GM21367 (cell line): ENCODE measurements around the gene DDX42.

ENCODE experiments used
- ATAC-seq: cut with Tn5 transposase; IDR thresholded peaks from one replicate; pipeline ENCODE4 v1.9.1; 2021; ENCODE audit not compliant: unreplicated experiment

The DDX42 gene, protein sequence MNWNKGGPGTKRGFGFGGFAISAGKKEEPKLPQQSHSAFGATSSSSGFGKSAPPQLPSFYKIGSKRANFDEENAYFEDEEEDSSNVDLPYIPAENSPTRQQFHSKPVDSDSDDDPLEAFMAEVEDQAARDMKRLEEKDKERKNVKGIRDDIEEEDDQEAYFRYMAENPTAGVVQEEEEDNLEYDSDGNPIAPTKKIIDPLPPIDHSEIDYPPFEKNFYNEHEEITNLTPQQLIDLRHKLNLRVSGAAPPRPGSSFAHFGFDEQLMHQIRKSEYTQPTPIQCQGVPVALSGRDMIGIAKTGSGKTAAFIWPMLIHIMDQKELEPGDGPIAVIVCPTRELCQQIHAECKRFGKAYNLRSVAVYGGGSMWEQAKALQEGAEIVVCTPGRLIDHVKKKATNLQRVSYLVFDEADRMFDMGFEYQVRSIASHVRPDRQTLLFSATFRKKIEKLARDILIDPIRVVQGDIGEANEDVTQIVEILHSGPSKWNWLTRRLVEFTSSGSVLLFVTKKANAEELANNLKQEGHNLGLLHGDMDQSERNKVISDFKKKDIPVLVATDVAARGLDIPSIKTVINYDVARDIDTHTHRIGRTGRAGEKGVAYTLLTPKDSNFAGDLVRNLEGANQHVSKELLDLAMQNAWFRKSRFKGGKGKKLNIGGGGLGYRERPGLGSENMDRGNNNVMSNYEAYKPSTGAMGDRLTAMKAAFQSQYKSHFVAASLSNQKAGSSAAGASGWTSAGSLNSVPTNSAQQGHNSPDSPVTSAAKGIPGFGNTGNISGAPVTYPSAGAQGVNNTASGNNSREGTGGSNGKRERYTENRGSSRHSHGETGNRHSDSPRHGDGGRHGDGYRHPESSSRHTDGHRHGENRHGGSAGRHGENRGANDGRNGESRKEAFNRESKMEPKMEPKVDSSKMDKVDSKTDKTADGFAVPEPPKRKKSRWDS

DNA sequence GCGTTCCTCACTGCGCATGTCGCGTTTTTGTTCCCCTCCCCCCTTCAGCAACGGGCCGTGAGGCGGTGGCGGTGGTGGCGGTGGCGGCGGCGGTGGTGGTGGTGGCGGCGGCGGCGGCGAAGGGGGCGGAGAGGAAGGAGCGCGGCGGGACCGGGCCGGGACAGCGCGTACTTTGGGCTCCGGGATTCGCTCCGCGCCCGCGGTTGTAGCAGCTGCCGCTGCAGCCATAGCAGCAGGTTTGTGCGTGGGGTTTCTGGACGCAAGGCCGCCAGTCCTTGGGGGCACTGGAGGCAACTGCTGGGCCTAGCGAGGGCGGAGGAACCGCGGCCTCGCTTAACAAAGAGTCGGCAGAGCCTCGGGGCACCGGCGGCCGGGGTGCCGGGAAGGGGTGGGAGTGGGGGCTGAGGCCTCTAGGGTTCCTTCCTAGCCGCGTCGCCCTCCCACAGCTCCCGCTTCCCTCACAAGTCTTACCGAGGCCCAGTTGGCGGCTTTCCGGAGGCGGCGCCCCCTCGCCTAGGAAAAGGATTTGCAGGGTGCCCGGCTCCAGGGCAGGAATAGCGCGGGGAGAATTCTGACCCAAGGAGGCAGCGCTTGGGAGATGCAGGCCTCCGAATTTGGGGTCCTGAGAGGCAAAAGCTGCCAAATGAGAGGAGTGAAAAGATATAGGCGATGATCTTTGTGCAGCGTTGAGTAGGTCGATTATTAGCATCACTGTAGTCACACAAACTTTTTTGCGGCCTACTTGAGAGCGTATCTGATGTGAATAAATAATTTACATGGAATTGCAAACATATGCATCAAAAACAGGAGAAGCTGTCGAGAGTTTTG, at the start of gene DDX42:
DDX42 (plus strand) TSS at position 30 of the 828 bp plus-strand sequence. CDS start 12,880 bp downstream, outside the sequence.
- ATAC-seq = no peak

DNA sequence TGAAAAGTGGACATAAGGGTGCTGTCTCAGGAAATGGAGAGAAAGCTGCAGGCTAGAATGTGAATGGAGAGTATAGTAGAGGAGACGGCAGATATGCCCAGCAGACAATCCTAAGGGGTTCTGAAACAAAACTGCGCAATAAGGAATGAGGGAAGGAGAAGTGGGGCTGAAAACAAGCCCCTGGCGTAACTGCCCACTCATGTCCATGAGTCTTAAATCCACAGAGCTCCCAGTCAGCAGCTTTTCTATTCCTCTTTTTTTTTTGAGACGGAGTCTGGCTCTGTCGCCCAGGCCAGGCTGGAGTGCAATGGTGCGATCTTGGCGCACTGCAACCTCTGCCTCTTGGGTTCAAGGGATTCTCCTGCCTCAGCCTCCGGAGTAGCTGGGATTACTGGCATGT, 38.3 kb upstream of the DDX42 start:
- no peak for ATAC-seq

DNA sequence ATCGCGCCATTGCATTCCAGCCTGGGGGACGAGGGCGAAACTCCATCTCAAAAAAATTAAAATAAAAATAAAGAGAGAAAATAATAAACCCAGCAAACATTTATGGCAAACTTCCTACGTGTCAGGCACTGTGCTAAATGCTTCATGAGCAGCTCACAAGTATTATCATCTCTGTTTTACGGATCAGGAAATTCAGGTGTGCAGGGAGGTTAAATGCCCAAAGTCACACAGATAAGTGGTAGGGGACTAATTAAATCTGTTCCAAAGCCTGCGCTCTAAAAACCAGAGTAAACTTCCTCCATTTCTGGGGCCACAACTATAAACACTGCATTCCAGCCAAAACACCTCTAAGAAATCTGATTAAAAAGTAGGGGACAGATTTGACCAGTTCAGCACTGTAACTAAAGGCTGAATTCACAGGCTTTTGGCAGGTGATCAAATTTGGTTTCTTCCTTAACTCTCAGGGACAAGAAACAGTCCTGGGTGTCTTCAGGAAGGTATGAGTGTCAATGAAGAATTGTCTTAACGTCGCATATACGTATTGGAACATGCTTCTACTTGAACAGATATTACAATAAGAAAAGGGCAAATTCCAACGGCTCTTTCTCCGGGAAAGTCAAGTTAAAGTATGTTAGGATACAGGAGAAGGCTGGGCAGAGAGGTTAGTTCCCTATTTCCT, 33.4 kb upstream of the DDX42 start:
- no peak for ATAC-seq

DNA sequence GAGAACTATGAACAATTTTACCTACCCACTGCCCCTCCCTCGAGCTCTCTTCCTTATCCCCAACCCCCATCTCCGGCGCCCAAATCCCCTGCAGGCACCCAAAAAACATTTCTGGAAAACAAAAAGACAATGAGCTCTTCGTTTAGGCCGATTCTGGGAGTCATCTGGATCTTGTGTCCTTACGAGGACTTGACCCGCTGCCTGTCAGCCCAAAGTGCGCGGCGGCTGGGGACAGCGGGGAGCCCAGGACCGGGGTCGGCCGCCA, 32.9 kb upstream of the DDX42 start:
- ATAC-seq = no peak

DNA sequence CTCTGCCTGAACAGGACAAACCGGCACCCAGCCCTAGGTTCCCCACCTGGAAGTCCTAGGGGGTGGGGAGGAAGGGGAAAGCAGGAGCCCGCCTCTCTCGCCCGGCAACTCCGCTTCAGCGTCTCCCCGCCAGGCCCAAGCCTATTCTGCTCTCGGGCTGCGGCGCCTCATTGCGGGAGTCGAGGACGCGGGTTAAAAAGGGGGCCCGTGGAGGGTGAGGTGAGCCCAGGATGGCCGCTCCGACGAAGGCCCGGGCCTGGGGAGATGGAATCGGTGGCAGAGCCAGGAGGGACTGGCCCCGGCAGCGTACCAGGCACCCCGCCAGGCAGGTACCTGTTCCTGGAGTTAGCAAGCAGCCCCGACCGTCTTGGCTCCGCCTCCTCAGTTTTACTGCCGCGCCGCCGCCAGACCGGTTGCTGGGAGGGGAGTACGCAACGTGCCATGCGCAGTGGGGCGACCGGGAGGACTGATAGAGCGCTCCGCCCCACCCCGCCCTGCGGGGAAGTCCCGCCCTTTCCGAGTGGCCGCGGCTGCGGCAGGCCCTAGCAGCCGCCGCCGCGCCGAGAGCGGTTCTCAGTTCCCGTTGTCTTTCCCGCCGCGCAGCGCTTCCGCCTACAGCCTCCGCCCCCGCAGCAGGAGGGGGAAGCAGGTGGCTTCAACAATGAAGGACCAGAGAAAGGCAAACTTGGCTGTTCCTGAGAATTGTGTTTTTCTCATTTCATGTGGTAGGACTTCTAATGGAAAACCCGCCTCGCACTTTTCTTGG, 32.4 kb upstream of the DDX42 start, which contains the start of gene STRADA:
STRADA (minus strand) TSS at position 392 of the 766 bp plus-strand sequence. CDS start 13,430 bp downstream, outside the sequence.
- ATAC-seq = peak; percentile 85

DNA sequence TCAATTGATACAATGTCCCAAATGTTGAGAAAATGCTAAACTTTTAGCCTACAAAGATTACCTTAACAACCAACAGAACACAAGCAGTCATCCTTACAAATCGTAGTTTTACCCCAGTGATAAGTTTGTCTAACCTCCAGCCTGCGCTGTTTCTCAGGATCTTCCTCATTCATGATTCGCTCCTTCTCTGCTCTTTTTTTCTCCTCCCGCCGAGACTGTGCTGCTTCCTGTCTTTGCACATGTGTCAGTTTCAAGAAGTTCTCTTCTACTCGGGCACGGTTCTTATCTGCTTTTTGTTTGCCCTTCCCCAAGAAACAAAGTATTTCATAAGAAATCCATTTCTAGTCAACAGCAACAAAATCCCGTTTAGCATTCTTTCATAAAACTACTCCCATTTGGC, 22.2 kb upstream of the DDX42 start:
- ATAC-seq = no peak

DNA sequence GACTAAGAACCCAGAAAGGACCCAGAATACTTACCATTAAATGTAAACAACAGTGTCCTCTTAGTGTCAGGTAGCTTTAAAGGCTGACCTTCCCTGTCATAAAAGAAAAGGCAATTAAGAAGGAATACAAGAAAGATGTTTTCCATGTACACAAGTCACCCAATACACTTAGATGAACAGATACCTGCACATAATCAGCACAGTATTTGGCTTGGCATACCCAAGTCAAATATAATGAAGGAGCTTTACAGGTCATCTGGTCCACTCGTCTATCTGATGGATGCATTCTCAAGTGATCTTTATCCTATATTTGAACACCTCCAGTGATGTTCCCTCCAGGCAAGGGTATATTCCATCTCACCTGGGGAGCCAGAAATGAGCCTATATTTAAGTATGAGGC, 21.3 kb upstream of the DDX42 start:
- ATAC-seq = no peak

DNA sequence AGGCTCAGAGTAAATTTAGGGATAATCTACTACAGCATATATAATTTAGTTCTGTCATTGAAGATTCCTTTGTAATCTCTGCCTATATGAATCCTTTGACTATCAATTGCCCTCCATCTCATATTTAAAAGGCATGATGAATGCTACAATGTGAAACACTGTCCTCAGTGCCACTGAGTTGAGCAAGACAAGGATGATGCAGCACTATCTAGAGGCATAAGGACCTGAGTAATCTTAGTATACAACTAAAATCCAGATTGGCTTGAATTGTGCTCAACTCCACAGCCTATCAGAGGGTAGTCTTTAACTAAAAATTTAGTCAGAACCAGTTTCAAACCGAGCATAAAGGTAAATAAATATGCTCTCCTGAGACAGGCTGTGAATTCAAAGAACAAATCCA, 20.8 kb upstream of the DDX42 start:
- no peak for ATAC-seq

DNA sequence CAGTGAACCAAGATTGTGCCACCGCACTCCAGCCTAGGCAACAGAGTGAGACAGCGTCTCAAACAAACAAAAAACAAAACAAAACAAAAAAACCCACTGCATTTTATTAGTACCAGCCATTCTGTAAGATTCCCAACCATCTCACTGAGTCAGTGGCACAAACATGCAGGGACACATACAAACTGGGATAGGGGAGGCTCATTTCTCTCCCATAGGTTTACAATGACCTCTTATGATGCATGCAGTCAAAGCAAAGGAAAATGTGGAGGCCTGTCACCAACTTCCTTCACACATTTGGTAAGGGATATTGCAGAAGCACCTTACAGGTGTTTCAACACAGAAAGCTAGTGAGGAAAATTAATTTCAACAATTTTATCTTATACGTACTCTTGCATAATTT, 19.9 kb upstream of the DDX42 start:
- ATAC-seq = no peak

DNA sequence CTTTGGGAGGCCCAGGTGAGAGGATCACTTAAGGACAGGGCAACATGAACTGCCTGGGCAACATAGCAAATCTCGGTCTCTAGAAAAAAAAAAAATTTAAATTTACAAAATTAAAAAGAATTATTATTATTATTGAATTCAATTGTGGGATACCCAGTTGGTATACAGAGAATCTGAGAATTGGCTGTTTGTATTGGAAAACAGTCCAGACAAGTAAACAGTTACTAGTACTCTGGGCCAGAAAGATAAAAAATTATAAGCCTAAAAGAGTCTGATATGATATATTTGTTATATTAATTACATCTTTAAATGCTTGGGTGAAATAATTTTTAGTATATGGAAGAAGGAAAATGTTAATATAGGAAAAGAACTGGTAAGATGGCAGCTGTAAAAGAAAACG, 15.5 kb upstream of the DDX42 start:
- no peak for ATAC-seq

DNA sequence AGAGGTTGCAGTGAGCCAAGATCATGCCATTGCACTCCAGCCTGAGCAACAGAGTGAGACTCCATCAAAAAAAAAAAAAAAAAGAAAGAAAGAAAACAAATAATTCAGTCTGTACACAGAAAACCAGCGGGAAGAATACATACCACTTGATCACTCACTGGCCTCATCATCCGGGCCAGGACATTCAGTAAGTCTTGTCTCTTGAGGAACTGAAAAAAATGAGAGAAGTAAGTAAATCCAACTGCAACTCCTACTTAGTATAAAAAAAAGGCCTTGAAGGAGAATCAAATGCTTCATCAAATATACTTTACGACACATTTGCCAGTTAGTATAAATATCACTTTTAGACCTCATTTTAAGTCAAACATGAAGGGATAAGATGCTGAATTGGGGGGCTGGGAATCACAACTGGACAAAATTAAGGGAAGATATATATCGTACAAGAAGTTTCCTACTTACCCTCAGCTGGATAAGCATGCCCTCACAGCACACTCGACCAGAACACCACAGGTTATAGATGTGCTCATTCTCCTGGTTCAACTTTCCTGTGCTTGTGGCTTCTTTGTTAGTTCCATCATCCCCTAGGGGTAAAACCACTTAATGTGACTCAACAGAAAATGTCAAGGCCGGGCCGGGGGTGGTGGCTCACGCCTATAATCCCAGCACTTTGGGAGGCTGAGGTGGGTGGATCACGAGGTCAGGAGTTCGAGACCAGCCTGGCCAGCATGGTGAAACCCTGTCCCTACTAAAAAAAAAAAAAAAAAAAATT, 13.0 kb upstream of the DDX42 start:
- ATAC-seq = no peak

DNA sequence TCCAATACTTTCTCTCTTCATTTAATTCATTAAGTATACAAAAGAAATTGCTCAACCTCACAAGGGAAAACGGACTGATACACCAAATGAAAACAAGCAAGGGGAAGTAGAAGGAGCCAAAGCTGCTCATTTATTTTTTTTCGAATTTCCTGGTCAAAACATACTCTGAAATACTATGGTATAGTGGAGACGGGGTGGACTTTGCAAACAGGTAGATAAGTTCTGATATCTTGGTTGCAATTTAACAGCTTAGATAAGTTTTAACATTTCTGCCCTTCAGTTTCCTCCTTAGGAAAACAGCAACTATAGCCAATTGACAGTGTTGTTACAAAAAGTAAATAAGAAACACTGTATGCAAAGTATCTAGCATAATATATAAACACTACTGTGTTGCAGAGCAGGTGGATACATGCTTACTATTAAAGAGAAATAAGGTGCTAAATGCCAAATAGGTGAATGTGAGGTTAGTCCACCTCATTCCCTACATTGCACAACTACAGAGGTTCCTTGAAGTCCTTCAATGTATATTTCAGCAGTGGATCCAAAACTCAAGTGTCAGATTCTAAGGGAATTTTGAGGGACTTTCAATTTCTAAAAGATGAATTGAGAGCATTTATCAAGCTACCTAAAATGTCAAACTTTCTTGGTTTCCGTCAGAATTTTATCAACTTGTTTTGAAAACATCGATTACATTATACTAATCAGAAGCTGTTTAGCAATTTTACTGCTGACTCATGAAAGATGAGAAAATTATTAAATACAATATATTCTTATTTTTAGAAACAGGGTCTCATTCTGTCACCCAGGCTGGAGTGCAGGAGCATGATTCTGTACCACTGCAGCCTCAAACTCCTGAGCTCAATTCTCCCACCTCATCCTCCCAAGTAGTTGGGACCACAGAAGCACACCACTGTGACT, 11.6 kb upstream of the DDX42 start:
- ATAC-seq = no peak

DNA sequence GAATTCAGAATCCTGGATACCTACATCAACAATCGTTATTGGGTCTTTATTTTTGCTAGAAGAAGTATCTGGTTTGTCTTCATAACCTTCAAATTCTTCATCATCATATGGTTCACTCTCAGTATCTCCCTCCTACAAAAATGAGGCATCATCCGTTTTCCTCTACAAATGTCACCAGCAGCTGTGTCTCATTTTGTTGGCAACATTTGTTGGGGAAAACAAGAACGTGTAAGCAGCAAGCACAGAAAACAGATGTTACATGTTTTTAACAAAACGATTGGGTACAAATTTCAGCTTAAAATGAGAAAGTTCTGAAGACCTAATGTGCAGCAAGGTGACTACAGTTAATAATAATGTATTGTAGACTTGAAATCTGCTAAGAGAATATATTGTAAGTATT, 9.3 kb upstream of the DDX42 start:
- no peak for ATAC-seq

DNA sequence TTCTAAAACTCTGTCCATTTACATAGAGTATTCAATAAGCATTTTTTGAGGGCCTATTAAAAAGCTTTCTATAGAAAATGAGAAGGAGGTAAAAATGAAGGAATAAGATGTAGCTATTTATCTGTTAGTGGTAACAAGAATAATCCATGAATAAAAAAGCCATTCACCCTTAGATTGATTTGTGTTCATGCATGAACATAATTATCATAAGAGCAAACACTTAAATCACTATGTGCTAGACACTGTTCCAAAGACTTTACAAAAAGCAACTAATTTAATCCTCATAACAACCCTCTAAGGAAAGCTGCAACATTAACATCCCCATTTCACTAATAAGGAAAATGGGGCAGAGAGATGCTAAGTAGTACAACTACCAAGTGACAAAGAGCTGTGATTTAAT, 7.2 kb upstream of the DDX42 start:
- no peak for ATAC-seq

DNA sequence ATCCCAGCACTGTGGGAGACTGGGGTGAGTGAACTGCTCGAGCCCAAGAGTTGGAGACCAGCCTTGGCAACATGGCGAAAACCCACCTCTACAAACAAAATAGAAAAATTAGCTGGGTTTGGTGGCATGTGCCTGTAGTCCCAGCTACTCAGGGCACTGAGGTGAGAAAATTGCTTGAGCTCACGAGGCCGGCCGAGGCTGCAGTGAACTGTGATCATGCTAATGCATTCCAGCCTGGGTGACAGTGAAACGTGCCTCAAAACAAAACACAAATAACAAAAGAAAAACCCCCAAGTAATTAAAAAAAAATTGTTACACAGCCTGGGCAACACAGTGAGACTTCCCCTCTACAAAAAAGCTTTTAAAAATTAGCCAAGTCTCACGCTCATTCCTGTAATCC, 5.5 kb upstream of the DDX42 start:
- ATAC-seq = no peak

DNA sequence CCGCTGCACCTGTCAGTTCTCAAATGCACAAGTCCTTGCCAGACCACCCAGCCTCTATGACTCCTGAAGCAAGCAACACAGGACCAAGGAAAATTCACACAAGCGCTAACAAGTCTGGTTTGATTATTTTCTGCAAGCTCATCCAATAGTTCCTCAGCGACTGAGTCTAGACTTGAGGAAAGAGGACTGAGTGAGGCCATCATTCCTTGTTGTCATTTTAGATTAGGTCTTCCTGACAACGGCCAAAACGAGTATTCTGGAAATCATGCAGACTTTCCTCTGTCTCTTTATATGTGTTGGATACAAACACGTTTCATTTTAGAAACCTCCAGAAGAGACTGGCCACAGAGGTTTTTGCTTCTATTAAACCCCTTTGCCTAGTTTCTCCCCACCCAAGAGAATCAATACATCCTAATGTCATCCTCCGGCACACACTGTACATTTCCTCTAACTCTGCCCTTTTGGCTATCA, 1.1 kb upstream of the DDX42 start:
- no peak for ATAC-seq

DNA sequence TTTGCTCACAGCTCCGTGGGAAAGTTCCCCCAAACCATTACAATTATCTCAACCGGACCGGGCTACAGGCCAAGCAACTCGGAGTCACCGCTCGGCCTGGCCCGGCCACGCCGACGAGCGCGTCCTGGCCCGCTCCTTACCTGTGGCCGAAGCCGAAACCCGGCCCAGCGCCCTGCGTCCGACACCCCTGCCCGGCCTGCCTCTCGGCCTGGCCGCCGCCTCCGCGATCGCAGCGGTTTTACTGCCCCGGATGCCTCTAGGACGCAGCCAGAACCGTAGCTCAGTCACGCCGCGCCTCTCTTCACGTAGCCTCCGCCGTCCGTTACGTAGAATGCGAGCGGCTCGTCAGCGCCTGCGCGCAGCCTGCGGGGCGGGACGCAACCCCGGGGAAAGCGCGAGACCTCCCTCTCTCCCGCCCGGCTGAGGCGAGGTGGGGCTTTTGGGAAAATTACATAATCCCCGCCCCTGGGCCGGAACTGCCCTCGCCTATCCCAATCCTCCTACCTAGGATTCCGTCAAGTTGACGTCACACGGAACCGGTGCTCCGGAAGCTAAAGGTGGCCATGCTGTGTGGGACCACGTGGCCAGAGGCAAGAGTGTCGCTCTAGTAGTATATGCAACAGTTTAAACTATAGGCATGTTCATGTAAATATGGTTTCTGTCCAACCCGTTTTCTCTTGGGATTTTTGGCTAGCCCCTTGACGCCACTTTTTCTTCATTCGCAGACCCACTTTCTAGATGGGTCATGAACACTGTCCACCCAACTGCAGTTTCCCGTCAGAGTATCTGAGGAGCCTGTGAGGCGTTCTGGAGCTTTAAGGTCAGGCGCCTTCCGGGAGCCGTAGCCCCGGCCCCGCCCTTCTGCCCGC, 464 bp upstream of the DDX42 start, which contains the start of gene CCDC47:
CCDC47 (minus strand) TSS at position 326 of the 869 bp plus-strand sequence. CDS start 7,422 bp downstream, outside the sequence.
- ATAC-seq = peak; percentile 75
